NCI-H1092 (cell line): ENCODE measurements around the gene GRXCR1.

Source experiments
- DNase-seq: peaks from one replicate; lab custom pipeline; 2025; lab: John Stamatoyannopoulos, UW

The GRXCR1 gene

GRCh38 chr4:42928582-42928981 lies 36.1 kb downstream of the GRXCR1 start:
- DNase-seq: no peak

GRCh38 chr4:42942216-42942615 lies 49.7 kb downstream of the GRXCR1 start:
- DNase-seq: no peak

DNA sequence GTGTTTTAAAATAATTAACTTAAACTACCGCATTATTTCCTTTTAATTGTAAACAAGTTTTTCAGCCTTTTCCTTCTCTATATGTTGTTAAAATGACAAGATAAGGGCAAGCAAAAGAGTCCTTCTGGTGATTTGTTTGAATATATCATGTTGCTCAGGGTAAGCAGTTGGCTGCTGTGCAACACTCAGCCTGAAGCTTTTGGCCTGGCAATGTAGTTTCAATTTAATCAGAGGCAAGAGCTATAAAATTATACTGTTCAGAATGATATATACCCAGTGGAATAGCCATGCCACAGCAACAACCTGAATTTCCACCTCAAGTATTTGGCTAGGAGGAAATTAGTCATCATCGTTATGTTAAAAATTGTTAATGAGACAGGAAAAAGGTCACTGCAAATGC lies 53.4 kb downstream of the GRXCR1 start:
- DNase-seq: peak; percentile 11

- no peak for DNase-seq
Measured at GRCh38 chr4:42953321-42953720, 60.8 kb downstream of the GRXCR1 start.

DNA sequence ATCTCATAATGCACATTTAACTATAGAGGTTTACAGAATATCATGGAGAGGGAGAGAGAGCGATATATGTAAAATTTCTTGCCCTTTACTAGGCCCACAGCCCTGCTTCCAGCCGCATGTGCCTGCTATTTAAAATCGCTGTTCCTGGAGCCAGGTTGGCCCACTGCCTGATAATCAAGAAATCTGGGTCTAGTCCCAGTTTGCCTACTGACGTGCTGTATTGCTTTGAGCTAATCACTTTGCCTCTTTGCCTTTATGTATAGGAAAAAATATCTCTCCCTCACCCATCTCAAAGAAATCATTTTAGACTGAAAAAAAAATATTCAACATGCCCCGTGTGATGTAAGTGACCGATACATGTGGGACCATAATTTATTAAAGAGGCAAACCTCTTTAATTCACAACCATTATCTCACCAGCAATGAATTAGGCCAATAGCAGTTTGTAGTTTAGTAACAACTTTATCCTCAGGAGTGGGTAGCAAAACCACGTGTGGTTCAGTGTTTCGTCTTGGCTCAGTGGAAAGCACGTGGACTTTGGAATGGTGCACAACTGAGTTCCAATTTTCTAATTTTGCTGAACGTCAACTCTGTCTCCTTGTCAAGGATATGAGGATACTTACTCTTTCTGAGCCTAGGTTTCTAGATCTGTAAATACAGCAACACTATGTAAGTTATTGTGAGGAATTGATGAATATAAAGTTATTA lies 62.6 kb downstream of the GRXCR1 start:
- peak; percentile 60 for DNase-seq

GRCh38 chr4:42955746-42956505 lies 63.4 kb downstream of the GRXCR1 start:
- peak; percentile 5 for DNase-seq

GRCh38 chr4:42965326-42965725 lies 72.8 kb downstream of the GRXCR1 start:
- peak; percentile 23 for DNase-seq

DNA sequence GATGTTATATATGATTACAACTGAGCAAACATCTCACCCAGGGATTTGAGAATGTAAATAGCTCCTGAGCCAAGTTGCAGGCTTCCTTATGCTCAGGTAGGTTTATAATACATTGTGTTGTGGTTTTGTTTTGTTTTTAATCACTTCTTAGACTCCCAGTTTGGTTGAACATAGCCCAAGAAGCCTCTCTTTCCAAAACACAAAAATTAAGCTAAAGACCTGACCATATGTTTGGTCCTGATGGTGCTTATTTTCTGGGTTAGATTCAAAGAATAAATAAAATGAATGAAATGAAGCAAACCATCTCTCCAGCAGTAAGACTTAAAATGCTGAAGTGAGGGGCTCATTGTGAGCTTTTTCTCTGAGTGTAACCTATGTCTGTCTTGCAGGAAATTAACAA lies 93.5 kb downstream of the GRXCR1 start:
- no peak for DNase-seq

DNA sequence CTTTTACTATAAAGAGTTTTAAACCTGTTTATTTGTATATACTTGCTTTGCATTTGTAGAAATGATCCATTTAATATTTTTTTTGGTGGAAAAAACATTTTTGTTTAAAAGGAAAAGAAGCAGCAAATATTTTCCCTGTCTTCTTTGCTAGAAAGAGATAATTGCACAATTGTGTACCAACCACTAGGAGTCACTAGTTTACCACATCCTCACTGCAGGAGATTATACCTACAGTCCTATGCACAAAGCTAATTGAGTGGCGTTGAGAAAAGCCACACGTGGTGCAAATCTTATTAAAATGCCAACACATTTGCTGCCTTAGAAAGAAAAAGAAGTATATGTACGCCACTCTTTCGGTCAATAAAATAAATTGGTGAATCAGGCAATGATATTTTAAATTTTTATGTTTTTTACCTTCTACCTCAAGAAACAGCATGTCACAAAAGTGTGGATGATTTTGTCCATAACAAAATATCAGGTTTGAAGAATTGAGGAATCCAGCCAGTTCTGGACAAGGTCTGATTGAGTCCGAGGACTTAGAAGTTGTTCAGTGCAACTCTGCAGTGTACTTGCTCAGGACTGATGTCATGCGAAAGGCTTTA lies 102.9 kb downstream of the GRXCR1 start:
- DNase-seq: peak; percentile 42

GRCh38 chr4:43008793-43009192 lies 116.3 kb downstream of the GRXCR1 start:
- DNase-seq: no peak

DNA sequence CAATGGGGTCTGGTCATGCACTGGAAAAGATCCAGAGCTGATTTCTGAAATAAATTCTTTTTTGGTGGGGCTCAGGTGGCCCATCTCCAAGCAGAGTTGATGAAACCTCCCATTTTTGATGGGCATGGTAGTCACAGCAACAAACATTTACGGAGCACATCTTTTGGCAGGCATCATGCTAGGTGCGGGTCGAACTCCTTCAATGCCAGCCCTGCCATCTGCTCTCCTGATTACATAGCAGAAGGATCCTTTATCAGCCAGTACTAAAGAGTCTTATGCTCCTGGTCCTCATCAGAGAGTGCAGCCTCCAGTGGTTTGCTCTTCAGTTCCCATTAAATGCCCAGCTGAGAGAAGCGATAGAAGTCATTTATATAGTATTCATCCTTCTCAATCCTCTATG lies 121.7 kb downstream of the GRXCR1 start:
- peak; percentile 93 for DNase-seq

DNA sequence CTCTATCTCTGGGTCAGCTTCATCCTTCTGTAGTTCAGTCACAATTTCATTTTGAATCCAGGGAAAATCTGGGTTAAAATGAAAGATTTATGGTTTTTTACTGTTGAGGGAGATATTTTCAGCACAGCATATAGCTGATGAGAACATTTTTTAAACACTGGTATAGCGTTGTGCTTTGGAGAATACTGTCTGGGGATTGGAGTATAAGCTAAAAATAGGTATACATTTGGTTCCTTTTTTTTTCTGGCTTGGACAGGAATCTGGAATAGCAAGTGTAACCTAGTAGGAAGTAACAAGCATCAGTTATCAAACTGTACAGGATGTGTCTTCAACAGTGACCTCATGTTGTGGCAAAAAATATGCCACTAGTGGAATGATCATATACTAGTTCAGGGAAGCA lies 149.1 kb downstream of the GRXCR1 start:
- no peak for DNase-seq

- peak; percentile 77 for DNase-seq
Measured at GRCh38 chr4:43047058-43047457, 154.5 kb downstream of the GRXCR1 start.

DNA sequence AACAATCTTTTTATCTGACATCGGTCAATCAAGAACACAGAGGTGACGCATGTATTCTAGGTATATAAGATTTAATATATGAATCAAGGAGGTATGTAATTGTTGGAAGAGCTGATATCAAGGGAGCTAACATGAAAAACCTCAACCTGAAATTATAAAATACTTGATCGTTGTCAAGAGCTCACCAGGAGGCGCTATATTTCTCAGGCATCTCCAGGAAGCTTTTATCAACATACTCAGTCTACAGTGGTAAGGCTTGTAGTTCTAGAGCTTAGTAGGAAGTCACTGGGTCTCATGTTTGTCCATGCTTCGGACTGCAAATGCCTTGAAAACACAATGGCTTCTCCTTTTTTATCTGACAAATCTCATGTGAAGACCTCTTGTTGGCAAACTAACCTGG lies 156.1 kb downstream of the GRXCR1 start:
- DNase-seq: no peak

DNA sequence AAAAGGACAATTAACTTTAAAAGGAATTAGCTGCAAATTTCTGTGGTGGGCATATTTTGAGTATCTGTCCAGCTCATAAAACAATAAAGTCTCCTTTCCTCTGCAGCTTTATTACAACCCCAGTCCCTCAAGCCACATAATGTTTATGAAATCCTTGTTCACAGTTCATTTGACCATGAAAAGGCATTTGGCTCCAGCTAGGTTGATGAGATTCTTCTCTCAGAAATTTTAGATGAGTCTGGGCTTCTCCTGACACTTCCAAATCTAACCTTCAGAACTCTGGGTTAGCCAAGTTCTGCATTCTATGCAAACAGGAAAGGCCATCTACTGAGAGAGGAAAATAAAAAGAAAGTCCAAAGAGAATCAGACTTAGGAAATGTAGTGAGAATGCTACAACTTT lies 156.8 kb downstream of the GRXCR1 start:
- no peak for DNase-seq

- DNase-seq: no peak
Measured at GRCh38 chr4:43066415-43066814, 173.9 kb downstream of the GRXCR1 start.

DNA sequence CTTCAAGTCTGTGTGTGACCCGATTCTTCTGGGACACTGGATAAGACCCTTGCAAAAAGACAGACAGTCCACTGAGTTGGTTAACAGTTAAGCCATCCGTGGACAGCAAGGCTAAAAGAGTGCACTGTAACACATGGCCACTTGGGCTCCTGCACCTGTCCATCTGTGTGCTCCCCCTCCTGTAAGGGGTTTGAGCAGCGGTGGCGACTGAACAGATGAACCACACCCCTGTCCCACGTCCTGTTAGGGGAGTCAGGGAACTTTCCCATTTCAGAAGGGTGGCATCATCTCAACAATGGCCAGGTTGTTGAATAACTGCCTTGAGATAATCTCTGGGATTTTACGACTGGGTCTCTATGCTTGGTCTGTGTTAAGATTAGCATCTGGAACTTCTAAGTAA lies 178.6 kb downstream of the GRXCR1 start:
- DNase-seq: no peak
